ENCODE measurements around the gene MEIG1.

DNA sequence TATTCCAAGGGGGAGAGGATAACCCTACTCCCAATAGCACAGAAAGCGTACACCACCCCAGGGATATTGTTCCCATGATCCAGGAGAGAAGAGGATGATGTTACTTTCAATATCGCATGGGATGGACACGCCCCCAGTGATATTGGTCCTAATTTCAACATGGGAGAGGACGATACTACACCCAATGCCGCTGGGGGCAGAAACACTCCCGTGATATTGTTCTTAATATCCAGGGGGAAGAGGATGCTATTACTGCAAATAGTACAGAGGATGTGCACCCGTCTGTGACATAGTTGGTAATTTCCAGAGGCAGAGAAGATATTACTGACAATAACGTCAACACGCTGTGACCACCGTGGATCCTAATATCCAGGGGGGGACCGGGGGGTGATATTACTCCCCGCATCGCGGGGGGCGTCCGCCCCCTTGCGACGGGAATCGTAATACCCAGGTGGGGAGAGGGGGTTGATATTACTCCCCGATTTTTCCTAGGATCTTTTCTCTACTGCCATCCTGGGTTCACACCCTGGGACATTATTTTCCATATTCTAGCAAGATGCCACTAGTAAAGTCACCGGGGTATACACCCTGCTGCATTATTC is 16.6 kb downstream of the MEIG1 start:
- TF ChIP-seq POLR2A (IDR thresholded peaks at IDR 0.05; ENCODE audit: low read length) (no peak), GATA1 (IDR thresholded peaks at IDR 0.05; ENCODE audit: low read depth, low read length) (no peak)
